ENCODE results near the gene CNTNAP4. TPM values are rescaled to one million over a fixed set of nuclear protein-coding genes. Genes with fewer than 3 reads are reported as not detected.

CNTNAP4 gene
- polyA plus RNA-seq, 3 donors: not detected

DNA sequence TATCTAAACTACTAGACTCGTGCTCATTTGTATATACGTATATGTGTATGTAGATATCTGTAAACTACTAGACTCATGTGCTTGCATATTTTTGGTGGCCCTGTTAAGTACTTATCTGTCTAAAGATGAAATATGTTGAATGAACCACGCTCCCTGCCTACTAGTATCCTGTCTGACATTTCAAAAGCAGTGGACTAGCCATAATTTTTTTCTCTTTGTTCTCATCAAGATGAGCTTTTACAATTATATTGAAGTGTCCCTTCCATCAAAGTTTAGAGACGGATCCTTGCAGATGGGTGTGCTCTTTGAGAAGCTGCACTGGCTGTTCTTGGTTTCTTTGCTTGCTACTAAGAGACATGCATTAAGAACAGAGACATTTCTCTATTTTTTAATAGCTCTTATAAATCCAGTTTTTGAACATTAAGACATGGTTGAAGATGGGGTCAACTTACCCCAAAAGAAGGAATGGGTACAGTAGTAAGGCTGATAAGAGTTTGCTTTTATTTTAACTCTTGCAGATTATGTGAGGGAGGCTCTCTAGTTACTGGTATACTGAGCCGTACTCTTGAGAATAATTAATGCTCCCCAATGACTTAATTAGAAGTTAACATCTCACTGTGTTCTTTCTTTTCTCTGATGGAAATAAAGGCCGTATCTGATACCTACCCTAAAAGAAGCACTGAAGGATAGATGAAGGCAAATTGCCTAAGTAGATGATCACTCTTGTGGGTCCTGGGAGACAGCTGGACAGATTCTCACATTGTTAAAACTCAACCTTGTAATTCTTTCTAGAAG lies 3.4 kb downstream of the CNTNAP4 start:
- intact Hi-C loops (cut with micrococcal nuclease): no loop called here
- no peak overlapping the region for H3K27ac Mint-ChIP-seq
- H3K36me3 ChIP-seq (replicated peaks in 1 of 2; ENCODE audit: control insufficient read depth in 1 of 2, insufficient read depth in 2 of 2, low read length in 2 of 2): no peaks in the 10 kb centered on the region
- H3K4me2 ChIP-seq (replicated peaks; ENCODE audit: extremely low read depth, low read length, poor library complexity, severe bottlenecking): no peak overlapping the region
- H3K9me3 Mint-ChIP-seq: peaks cover 0 to 1% (median 0%) of the 10 kb centered on the region in 7 donors
- H3K9ac ChIP-seq (ENCODE audit: insufficient read depth, low read length, poor library complexity, severe bottlenecking): no peak overlapping the region
- H3K27me3 ChIP-seq (ENCODE audit: control insufficient read depth in 2 of 2, insufficient read depth in 2 of 2, low read length in 2 of 2): no peaks in the 10 kb centered on the region
- H3K27ac ChIP-seq (ENCODE audit: low read depth in 1 of 2, low read length in 2 of 2): no peak overlapping the region
- H3K4me1 Mint-ChIP-seq: no peaks in the 10 kb centered on the region
- no peaks in the 10 kb centered on the region for H3K9me3 ChIP-seq (replicated peaks in 1 of 2; ENCODE audit: control insufficient read depth in 1 of 2, insufficient read depth in 1 of 2, low read length in 2 of 2)
- H3K4me3 ChIP-seq (replicated peaks in 1 of 3; ENCODE audit: low read depth in 2 of 3, low read length in 3 of 3): no peak overlapping the region
- WGBS (ENCODE audit: insufficient coverage): no CpG with 5 or more reads among the region's 6 CpGs
- no peak for DNase-seq
- peaks cover 1 to 4% (median 2%) of the 10 kb centered on the region in 3 donors for H3K27me3 Mint-ChIP-seq (ENCODE audit: low read depth in 3 of 3)
- TF ChIP-seq, protein P1, sequence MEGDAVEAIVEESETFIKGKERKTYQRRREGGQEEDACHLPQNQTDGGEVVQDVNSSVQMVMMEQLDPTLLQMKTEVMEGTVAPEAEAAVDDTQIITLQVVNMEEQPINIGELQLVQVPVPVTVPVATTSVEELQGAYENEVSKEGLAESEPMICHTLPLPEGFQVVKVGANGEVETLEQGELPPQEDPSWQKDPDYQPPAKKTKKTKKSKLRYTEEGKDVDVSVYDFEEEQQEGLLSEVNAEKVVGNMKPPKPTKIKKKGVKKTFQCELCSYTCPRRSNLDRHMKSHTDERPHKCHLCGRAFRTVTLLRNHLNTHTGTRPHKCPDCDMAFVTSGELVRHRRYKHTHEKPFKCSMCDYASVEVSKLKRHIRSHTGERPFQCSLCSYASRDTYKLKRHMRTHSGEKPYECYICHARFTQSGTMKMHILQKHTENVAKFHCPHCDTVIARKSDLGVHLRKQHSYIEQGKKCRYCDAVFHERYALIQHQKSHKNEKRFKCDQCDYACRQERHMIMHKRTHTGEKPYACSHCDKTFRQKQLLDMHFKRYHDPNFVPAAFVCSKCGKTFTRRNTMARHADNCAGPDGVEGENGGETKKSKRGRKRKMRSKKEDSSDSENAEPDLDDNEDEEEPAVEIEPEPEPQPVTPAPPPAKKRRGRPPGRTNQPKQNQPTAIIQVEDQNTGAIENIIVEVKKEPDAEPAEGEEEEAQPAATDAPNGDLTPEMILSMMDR (IDR thresholded peaks at IDR 0.05): no peak
- no peaks in the 10 kb centered on the region for H3K36me3 Mint-ChIP-seq
- no peaks in the 10 kb centered on the region for H4K20me1 ChIP-seq (ENCODE audit: insufficient read depth, low read length)
- H2AFZ ChIP-seq (ENCODE audit: insufficient read depth, low read depth, low read length, poor library complexity, severe bottlenecking): no peak overlapping the region
- no peak overlapping the region for H3K4me3 Mint-ChIP-seq
- no peaks in the 10 kb centered on the region for H3K79me2 ChIP-seq (ENCODE audit: insufficient read depth, low read length)
- no peaks in the 10 kb centered on the region for H3K4me1 ChIP-seq (ENCODE audit: control insufficient read depth in 1 of 2, insufficient read depth in 2 of 2, low read length in 2 of 2)

DNA sequence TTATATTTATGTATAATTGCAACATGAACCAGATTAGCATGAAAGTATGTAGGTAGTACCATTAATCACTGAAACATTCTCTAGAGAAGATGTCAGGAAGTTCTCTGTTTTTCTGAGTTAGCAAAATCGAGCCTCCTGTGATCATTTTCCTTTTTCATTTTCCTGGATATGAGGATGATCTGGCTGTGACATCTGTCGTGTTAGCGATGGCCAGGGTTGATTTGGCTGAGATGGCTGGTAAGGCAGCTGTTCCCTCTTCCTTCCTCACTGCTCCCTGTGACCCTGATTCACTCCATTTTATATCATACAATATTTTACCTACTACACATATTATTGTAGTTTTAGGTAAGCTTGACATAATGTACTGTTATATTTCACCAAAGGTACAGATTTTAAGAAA lies 10.3 kb downstream of the CNTNAP4 start:
- H3K79me2 ChIP-seq (ENCODE audit: insufficient read depth, low read length): no peaks in the 10 kb centered on the region
- TF ChIP-seq, protein P1 (IDR thresholded peaks at IDR 0.05): no peak
- no peaks in the 10 kb centered on the region for H3K4me1 Mint-ChIP-seq

More for the DNA sequence above, 10.3 kb downstream of the CNTNAP4 start:
- H3K36me3 Mint-ChIP-seq: no peaks in the 10 kb centered on the region
- intact Hi-C loops (cut with micrococcal nuclease): no loop called here
- H3K4me3 Mint-ChIP-seq: no peak overlapping the region
- H3K36me3 ChIP-seq (replicated peaks in 1 of 2; ENCODE audit: control insufficient read depth in 1 of 2, insufficient read depth in 2 of 2, low read length in 2 of 2): no peaks in the 10 kb centered on the region
- no peaks in the 10 kb centered on the region for H3K4me1 ChIP-seq (ENCODE audit: control insufficient read depth in 1 of 2, insufficient read depth in 2 of 2, low read length in 2 of 2)
- H3K27ac Mint-ChIP-seq: no peak overlapping the region
- H4K20me1 ChIP-seq (ENCODE audit: insufficient read depth, low read length): no peaks in the 10 kb centered on the region
- H3K27me3 ChIP-seq (ENCODE audit: control insufficient read depth in 2 of 2, insufficient read depth in 2 of 2, low read length in 2 of 2): no peaks in the 10 kb centered on the region
- no peaks in the 10 kb centered on the region for H3K9me3 ChIP-seq (replicated peaks in 1 of 2; ENCODE audit: control insufficient read depth in 1 of 2, insufficient read depth in 1 of 2, low read length in 2 of 2)
- no peak overlapping the region for H2AFZ ChIP-seq (ENCODE audit: insufficient read depth, low read depth, low read length, poor library complexity, severe bottlenecking)
- H3K9ac ChIP-seq (ENCODE audit: insufficient read depth, low read length, poor library complexity, severe bottlenecking): no peak overlapping the region
- DNase-seq: no peak
- H3K27ac ChIP-seq (ENCODE audit: low read depth in 1 of 2, low read length in 2 of 2): no peak overlapping the region
- peaks cover 0 to 5% (median 0%) of the 10 kb centered on the region in 7 donors for H3K9me3 Mint-ChIP-seq
- no CpG with 5 or more reads among the region's 3 CpGs for WGBS (ENCODE audit: insufficient coverage)
- no peak overlapping the region for H3K4me2 ChIP-seq (replicated peaks; ENCODE audit: extremely low read depth, low read length, poor library complexity, severe bottlenecking)
- H3K4me3 ChIP-seq (replicated peaks in 1 of 3; ENCODE audit: low read depth in 2 of 3, low read length in 3 of 3): no peak overlapping the region
- peaks cover 0 to 2% (median 0%) of the 10 kb centered on the region in 3 donors for H3K27me3 Mint-ChIP-seq (ENCODE audit: low read depth in 3 of 3)

All from CD14-positive monocyte (primary cell).